ENCODE results near the gene RABGAP1. TPM values are rescaled to one million over a fixed set of nuclear protein-coding genes. Genes with fewer than 3 reads are reported as not detected.

Gene RABGAP1
- total RNA-seq, 1 donor from 2014 or later: 44.7 TPM

DNA sequence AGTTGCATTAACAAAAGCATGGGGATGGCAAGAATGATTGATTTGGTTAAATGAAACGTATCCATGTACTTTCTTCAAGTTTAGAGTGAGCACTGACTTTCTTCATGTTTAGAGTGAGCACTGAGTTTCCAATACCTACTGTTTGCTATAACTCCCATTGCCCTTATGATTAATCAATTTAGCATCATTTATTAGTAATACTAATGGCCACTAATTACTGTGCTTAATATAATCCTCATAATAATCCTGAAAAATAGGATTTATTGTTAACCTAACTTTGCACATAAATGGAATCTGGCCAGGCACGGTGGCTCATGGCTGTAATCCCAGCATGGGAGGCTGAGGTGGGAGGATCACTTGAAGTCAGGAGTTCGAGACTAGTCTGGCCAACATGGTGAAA, 70.6 kb downstream of the RABGAP1 start:
- H3K79me2 ChIP-seq (ENCODE audit: insufficient read depth, low read length): no peaks in the 10 kb centered on the region
- Mint-ChIP-seq H3K36me3 (ENCODE audit: low read depth, unreplicated experiment) (peaks cover 16% of the 10 kb centered on the region), H3K27ac (ENCODE audit: unreplicated experiment) (no peak overlapping the region), H3K4me1 (ENCODE audit: low read depth, unreplicated experiment) (peaks cover 5% of the 10 kb centered on the region), H3K4me3 (ENCODE audit: unreplicated experiment) (no peak overlapping the region), H3K9me3 (ENCODE audit: unreplicated experiment) (peaks cover 3% of the 10 kb centered on the region), H3K27me3 (ENCODE audit: low read depth, unreplicated experiment) (no peaks in the 10 kb centered on the region)
- H3K4me1 ChIP-seq (ENCODE audit: insufficient read depth, low read length): no peaks in the 10 kb centered on the region
- no peaks in the 10 kb centered on the region for H3K9me3 ChIP-seq (ENCODE audit: insufficient read depth, low read depth, low read length)
- no peak overlapping the region for H3K27ac ChIP-seq (ENCODE audit: low read depth, low read length)
- H4K20me1 ChIP-seq (ENCODE audit: insufficient read depth, low read length): no peaks in the 10 kb centered on the region
- FAIRE-seq (no peak), DNase-seq (ENCODE audit: low read depth) (no peak)
- H3K27me3 ChIP-seq (ENCODE audit: insufficient read depth, low read length): no peaks in the 10 kb centered on the region
- H2AFZ ChIP-seq (ENCODE audit: low read depth, low read length): no peak overlapping the region
- H3K4me2 ChIP-seq (ENCODE audit: low read length): no peak overlapping the region
- peaks cover 22% of the 10 kb centered on the region for H3K36me3 ChIP-seq (ENCODE audit: insufficient read depth, low read length)
- no peak overlapping the region for H3K4me3 ChIP-seq (ENCODE audit: insufficient read depth, low read depth, low read length)
- no peak overlapping the region for H3K9ac ChIP-seq (ENCODE audit: low read length)
- no peak for TF ChIP-seq CTCF (IDR thresholded peaks at IDR 0.05; ENCODE audit: insufficient read depth, low read depth, low read length)
- TF ChIP-seq EZH2 (IDR thresholded peaks at IDR 0.05; ENCODE audit: insufficient read depth, low read length): no peak

- Histone ChIP-seq H4K20me1 (ENCODE audit: insufficient read depth, low read length) (no peaks in the 10 kb centered on the region), H3K4me3 (ENCODE audit: insufficient read depth, low read depth, low read length) (no peak overlapping the region), H3K36me3 (ENCODE audit: insufficient read depth, low read length) (peaks cover 26% of the 10 kb centered on the region), H3K27me3 (ENCODE audit: insufficient read depth, low read length) (no peaks in the 10 kb centered on the region), H3K9ac (ENCODE audit: low read length) (no peak overlapping the region), H3K27ac (ENCODE audit: low read depth, low read length) (no peak overlapping the region), H3K4me1 (ENCODE audit: insufficient read depth, low read length) (no peaks in the 10 kb centered on the region), H3K4me2 (ENCODE audit: low read length) (no peak overlapping the region), H3K9me3 (ENCODE audit: insufficient read depth, low read depth, low read length) (no peaks in the 10 kb centered on the region), H2AFZ (ENCODE audit: low read depth, low read length) (no peak overlapping the region), H3K79me2 (ENCODE audit: insufficient read depth, low read length) (no peaks in the 10 kb centered on the region)
- FAIRE-seq (no peak), DNase-seq (ENCODE audit: low read depth) (no peak)
- H3K27me3 Mint-ChIP-seq (ENCODE audit: low read depth, unreplicated experiment): no peaks in the 10 kb centered on the region
- peaks cover 16% of the 10 kb centered on the region for H3K36me3 Mint-ChIP-seq (ENCODE audit: low read depth, unreplicated experiment)
- peaks cover 5% of the 10 kb centered on the region for H3K4me1 Mint-ChIP-seq (ENCODE audit: low read depth, unreplicated experiment)
- H3K9me3 Mint-ChIP-seq (ENCODE audit: unreplicated experiment): peaks cover 3% of the 10 kb centered on the region
- H3K27ac Mint-ChIP-seq (ENCODE audit: unreplicated experiment): no peak overlapping the region
- no peak overlapping the region for H3K4me3 Mint-ChIP-seq (ENCODE audit: unreplicated experiment)
- no peak for TF ChIP-seq CTCF (IDR thresholded peaks at IDR 0.05; ENCODE audit: insufficient read depth, low read depth, low read length)
- TF ChIP-seq EZH2 (IDR thresholded peaks at IDR 0.05; ENCODE audit: insufficient read depth, low read length): no peak
These were observed 71.2 kb downstream of the RABGAP1 start for GRCh38 chr9:123011878-123012528.

DNA sequence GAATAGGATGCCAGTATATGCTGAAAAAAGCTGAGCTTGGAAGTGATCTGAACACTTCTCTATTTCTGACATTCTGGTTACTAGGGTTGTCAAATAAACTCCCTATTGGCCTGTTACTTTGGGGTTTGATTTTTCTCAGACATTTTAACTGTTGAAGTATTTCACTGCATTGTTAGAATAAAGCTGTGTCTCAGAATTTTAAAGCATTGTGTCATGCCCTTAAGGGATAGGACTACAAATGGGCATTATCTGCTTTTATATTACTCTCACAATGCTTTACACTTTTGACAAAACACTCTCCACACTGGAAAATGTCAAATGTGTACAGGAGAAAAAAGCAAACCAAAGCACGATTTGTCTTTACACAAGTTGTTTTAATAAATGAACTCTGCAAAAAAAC, 75.8 kb downstream of the RABGAP1 start:
- Mint-ChIP-seq H3K4me3 (ENCODE audit: unreplicated experiment) (no peak overlapping the region), H3K27ac (ENCODE audit: unreplicated experiment) (no peak overlapping the region), H3K36me3 (ENCODE audit: low read depth, unreplicated experiment) (peaks cover 16% of the 10 kb centered on the region), H3K4me1 (ENCODE audit: low read depth, unreplicated experiment) (no peaks in the 10 kb centered on the region), H3K27me3 (ENCODE audit: low read depth, unreplicated experiment) (no peaks in the 10 kb centered on the region), H3K9me3 (ENCODE audit: unreplicated experiment) (peaks cover 3% of the 10 kb centered on the region)
- no peaks in the 10 kb centered on the region for H3K4me1 ChIP-seq (ENCODE audit: insufficient read depth, low read length)
- H3K79me2 ChIP-seq (ENCODE audit: insufficient read depth, low read length): no peaks in the 10 kb centered on the region
- no peak overlapping the region for H3K27ac ChIP-seq (ENCODE audit: low read depth, low read length)
- H2AFZ ChIP-seq (ENCODE audit: low read depth, low read length): no peak overlapping the region
- FAIRE-seq (no peak), DNase-seq (ENCODE audit: low read depth) (no peak)
- no peak overlapping the region for H3K4me3 ChIP-seq (ENCODE audit: insufficient read depth, low read depth, low read length)
- no peak overlapping the region for H3K9ac ChIP-seq (ENCODE audit: low read length)
- peaks cover 31% of the 10 kb centered on the region for H3K36me3 ChIP-seq (ENCODE audit: insufficient read depth, low read length)
- H3K27me3 ChIP-seq (ENCODE audit: insufficient read depth, low read length): no peaks in the 10 kb centered on the region
- TF ChIP-seq CTCF (IDR thresholded peaks at IDR 0.05; ENCODE audit: insufficient read depth, low read depth, low read length) (no peak), EZH2 (IDR thresholded peaks at IDR 0.05; ENCODE audit: insufficient read depth, low read length) (no peak)
- H4K20me1 ChIP-seq (ENCODE audit: insufficient read depth, low read length): no peaks in the 10 kb centered on the region
- H3K9me3 ChIP-seq (ENCODE audit: insufficient read depth, low read depth, low read length): no peaks in the 10 kb centered on the region
- H3K4me2 ChIP-seq (ENCODE audit: low read length): no peak overlapping the region

All from astrocyte (in vitro differentiated cells and primary cell).